ENCODE data around the gene ATP9B.

Gene ATP9B

DNA sequence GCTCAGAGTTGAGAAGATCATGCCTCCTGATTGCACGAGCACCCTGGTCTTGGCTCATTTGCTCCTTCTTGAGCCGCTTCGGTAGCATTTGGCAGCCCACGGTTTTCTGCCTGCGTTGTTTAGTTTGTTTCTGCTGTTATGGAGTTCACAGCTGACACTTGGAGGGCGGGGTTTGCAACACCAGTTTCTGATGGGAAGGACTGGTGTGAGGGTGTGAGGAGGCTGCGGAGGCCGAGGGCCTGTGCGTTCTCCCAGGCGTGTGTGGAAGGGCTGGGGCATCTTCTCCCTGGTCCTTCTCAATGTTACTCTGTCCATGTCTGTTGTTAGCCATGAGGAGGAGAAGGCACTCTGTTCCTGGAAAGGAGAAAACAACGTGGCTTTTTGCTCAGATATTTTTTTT is 349.4 kb downstream of the ATP9B start:
- no peak for DNase-seq (ENCODE audit: insufficient read length, low spot score)
- FAIRE-seq = no peak
- TF ChIP-seq, protein P1, sequence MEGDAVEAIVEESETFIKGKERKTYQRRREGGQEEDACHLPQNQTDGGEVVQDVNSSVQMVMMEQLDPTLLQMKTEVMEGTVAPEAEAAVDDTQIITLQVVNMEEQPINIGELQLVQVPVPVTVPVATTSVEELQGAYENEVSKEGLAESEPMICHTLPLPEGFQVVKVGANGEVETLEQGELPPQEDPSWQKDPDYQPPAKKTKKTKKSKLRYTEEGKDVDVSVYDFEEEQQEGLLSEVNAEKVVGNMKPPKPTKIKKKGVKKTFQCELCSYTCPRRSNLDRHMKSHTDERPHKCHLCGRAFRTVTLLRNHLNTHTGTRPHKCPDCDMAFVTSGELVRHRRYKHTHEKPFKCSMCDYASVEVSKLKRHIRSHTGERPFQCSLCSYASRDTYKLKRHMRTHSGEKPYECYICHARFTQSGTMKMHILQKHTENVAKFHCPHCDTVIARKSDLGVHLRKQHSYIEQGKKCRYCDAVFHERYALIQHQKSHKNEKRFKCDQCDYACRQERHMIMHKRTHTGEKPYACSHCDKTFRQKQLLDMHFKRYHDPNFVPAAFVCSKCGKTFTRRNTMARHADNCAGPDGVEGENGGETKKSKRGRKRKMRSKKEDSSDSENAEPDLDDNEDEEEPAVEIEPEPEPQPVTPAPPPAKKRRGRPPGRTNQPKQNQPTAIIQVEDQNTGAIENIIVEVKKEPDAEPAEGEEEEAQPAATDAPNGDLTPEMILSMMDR (IDR thresholded peaks at IDR 0.05; ENCODE audit: insufficient read depth, missing control alignments) = no peak

DNA sequence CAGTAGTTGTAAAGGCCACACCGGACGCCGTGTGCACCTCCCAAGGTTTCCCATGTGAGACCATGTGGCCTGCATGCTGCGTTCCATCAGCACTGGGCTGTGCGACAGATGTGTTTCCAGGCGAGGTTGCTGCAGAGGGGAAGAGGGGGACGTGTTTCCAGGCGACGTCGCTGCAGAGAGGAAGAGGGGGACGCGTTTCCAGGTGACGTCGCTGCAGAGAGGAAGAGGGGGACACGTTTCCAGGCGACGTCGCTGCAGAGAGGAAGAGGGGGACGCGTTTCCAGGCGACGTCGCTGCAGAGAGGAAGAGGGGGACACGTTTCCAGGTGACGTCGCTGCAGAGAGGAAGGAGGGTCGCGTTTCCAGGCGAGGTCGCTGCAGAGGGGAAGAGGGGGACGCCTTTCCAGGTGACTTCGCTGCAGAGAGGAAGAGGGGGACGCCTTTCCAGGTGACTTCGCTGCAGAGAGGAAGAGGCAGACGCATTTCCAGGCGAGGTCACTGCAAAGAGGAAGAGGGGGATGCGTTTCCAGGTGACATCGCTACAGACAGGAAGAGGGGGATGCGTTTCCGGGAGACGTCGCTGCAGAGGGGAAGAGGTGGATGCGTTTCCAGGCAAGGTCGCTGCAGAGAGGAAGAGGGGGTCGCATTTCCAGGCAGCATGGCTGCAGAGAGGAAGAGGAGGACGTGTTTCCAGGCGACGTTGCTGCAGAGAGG is 351.0 kb downstream of the ATP9B start:
- FAIRE-seq (no peak), DNase-seq (ENCODE audit: insufficient read length, low spot score) (no peak)
- TF ChIP-seq, protein P1 (IDR thresholded peaks at IDR 0.05; ENCODE audit: insufficient read depth, missing control alignments) = no peak

DNA sequence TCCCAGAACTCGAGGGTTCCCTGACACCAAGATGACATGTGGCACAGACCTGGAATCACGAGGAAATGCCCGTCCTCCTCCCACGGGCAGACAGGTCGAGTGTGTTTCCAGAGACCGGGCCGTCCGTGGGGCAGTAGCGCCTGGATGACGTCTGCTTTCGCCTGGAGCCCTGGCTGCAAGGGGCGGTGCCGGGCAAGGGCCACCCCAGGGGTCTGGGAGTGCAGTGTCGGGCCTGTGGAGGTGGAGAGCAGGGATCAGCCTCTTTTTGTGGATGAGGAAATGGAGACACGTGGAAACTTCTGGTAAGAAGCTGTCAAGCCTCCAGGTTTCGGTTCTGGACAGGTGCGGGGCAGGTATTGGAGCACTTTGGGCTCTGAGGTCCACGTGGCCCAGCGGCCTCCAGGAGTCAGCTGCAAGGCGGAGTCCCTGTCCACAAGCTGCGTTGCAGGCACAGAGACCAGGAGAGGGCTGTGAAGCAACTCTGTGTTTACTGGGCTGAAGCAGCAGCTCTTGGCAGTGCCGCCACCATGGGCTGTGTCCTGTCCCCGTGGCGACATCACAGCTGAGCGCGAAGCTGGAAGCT is 352.2 kb downstream of the ATP9B start:
- TF ChIP-seq, protein P1 (IDR thresholded peaks at IDR 0.05; ENCODE audit: insufficient read depth, missing control alignments) = no peak
- DNase-seq (ENCODE audit: insufficient read length, low spot score) (no peak), FAIRE-seq (no peak)

DNA sequence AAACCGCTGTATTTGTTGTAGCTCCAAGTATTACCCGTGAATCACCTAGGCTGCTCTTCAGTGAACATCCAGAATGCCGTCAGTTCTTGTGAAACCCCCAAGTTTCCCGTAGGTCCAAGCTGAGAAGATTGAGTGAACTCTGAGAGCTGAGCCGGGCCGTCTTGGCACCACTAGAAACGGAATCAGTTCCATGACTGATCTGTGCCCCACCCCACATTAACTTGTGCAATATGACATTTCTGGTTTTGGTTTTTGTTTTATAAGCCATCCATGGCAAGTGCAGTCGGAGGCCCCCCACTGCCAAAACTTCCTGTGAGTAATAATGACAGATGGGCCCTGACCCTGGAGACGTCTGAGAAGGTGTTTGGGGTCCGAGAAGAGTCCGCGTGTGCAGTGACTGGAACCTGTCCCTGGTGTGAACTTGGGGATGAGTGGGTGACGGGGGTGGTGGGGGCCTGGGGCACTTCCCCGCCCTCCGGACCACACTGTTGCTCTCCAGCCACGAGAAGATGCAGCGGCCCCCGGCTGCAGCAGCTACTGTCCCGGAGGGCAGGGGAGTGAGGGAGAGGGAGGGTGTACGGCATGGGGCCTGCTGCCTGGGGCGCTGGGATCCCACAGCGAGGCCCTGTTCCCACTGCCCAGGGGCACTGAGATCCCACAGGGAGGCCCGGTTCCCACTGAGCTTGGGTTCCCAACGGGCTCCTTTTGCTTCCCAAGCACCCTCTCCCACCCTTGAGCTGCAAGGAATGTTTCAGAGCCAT is 353.0 kb downstream of the ATP9B start:
- DNase-seq (ENCODE audit: insufficient read length, low spot score) (no peak), FAIRE-seq (no peak)
- TF ChIP-seq, protein P1 (IDR thresholded peaks at IDR 0.05; ENCODE audit: insufficient read depth, missing control alignments) = no peak

DNA sequence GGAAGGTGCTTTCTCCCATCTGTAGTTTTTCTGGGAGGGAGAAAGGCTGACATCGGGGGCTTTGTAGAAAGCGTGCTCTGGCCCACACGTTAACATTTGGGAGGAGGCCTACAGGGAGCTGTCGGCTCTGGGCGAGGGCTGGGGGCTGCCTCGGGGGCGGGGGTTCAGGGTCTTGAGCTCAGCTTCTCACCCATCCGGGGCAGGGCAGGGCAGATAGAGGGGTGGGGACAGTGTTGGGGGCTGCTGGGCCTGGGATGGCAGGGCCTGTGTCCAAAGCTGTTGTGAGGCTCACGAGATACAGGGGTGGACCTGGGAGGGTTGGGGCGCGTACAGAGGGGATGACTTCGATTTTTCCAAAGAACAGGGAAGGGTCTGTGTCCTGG is 353.6 kb downstream of the ATP9B start:
- no peak for DNase-seq (ENCODE audit: insufficient read length, low spot score)
- FAIRE-seq = no peak
- TF ChIP-seq, protein P1 (IDR thresholded peaks at IDR 0.05; ENCODE audit: insufficient read depth, missing control alignments) = no peak

DNA sequence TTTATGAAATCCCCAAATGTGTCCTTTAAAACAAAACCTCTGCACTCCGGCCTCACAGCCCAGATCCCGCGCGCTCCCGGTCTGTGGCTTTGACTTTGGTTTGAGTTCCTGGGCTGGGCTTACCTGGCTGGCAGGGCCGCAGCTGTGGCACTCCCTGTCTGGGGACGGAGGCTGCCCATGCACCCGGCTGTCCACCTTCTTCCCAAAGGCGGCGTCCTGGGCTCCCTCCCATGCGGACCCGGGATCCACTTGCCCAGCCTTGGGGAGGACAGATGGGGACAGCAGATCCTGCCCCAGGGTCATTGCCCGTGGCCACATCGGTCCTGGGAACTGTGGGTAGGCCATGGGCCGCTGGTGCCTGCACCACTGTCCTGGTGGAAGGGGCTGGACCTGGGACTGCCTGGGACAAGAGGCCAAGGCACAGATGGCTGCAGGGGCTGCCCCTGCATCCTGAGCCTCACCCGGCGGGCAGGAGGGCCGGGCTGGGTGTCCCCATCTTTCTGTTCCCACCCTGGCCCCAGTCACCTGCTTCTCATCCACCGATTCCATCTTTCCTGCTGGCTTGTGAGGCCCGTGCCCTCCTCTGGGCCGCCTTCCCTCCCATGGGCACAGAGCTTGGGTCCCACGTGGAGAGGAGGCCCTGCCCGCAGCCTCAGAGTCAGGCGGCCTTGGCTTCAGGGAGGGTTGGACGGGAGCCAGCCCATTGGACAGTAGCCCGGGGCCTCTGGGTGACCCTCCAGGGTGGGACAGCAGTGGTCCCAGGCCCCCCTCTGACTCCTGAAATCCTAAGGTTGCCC is 354.2 kb downstream of the ATP9B start:
- no peak for DNase-seq (ENCODE audit: insufficient read length, low spot score)
- no peak for FAIRE-seq
- TF ChIP-seq, protein P1 (IDR thresholded peaks at IDR 0.05; ENCODE audit: insufficient read depth, missing control alignments) = no peak

Measured in D721Med (cell line).